ENCODE measurements around the gene UBASH3B.

UBASH3B gene

GRCh38 chr11:122681070-122681469, 25.5 kb downstream of the UBASH3B start:
- no peak for DNase-seq

DNA sequence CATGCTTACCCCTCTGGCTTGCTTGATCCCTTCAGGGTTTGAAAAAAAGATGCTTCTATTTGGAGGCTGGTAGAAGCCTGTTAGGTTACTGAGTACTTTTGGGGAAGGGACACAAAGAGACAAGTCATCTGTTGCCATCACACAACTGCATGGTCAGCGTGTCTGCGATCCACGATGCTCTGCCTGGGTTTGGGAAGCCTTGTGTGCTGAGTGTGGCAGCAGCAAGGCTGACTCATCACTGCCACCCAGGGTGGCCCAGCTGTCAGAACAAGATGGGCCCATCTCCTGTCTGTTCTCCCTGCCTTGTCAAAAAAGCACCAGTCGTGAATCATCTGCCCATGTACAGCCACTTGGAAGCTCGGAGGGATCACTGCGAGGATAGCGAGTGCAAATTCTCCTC, 26.2 kb downstream of the UBASH3B start:
- DNase-seq, result no peak

DNA sequence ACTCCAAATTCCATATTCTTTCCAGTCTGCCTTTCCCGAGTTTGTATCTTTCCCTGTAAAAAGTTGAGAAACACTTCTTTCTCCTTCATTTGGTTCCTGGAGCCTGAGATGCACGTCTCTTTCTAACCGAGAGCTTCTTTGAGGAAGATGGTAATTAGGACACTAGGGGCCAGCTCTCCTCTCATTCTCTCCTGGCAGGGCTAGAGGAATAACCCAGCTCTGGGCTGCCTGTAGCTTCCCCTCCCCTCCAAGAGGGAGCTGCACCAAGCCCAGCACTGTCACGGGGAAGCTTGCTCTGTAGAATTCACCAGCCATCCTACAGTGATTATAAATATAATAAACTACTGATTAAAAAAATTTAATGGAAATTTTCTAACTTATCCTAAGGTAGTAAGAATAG, 26.9 kb downstream of the UBASH3B start:
- no peak for DNase-seq

- no peak for DNase-seq
These were observed 29.5 kb downstream of the UBASH3B start for GRCh38 chr11:122685041-122685440.

DNA sequence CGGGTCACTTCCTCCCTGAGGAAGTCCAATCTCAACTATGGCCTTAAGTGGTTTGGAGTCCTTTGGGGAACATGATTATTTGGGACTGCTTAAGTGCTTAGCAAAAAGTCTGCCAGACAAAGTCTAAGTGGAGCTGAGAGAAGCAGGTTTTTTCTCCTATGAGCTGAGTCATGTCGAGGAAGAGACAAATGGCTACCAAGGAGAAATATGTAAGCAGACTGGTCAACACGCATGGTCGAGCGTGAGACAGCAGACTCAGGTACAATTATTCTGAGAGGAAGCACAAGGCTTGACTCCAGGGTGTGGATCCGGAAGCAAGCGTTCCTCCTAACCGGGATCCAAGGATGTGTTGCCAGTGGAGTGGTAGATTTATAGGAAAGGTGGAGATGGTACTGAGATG, 30.6 kb downstream of the UBASH3B start:
- no peak for DNase-seq

DNA sequence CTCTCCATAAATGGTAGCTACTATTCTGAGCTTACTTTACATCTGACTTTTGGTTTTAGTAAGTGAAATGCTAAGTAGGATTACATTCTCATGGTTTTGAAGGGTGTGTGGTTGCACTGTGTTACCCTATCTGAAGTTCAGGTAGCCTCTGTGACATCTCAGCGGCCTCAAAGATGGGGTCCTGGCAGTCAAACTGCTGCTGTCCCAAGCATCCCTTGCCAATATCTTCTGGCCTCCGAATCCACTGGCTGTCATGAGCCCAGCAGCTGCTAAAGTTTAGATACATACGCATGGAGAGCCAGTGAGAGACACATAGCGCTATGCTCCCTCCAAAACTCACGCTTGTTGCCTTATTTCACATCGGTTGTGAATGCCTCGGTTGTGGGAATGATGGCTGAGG, 34.9 kb downstream of the UBASH3B start:
- no peak for DNase-seq

- DNase-seq, result no peak
These were observed 35.5 kb downstream of the UBASH3B start for GRCh38 chr11:122690801-122691548.

DNA sequence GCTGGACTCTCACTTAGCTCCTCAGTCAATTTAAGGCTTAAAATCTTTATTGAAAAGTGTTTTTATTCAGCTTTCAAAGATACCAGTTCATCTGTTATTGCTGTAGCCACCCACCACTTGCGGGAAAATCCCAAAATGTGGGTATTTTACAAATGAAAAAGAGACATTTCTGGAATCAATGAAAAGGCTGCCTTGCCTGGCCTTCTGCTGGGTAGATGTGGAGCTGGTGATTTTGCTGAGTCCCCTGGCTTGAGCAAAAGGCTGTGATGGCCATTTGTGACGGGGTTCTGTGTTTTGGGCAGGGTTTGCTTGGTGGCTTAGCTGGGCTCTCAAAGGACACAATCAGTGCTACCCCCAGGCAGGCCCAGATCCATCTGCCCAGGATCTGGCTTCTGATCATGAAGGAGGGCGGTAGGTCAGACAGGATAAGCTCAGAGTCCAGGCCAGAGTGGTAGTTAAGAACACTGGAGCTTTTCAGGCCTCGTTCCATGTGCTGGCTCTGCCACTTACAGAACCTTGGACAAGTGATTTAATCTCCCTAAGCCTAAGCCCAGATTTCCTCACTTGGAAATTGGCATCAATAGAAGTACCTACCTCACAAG, 36.1 kb downstream of the UBASH3B start:
- DNase-seq, result no peak

DNA sequence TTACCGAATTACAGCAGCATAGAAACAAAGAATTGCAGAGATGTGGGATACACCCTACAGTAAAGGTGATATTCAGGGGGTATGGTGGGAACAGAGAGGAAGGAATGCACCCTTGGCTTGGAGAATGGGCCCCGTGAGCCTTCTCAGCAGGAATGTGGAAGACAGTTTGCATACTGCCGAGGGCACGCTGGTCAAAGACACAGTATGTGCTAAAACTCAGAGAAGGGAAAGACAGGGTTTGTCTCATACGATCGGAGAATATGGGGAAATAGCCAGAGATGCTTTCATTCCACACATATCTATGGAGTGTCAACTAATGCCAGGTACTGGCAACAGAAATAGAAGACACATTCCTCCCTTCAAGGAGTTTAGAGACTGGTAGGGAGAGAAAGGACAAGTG, 36.9 kb downstream of the UBASH3B start:
- no peak for DNase-seq

- DNase-seq, result no peak
These were observed 39.6 kb downstream of the UBASH3B start for GRCh38 chr11:122695076-122695615.

DNA sequence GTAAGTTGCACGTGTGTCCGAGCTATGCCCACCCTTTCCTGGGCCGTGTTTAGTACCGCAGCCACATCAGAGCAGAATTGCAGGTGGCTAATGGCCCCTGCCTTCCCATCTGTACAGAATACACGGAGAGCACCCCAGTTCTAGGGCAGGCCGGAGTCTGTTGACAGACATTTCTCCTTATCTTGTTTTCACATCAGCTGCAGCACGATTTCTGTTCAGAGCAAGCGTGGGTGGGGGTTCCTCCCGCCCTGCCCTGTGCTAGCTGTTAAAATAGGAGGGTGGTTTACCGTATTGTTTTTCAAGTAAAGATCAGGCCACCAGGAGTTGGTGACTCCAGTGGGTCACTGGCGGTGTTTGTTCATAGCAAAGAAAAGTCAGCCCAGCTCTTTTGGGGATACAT, 41.1 kb downstream of the UBASH3B start:
- DNase-seq, result peak; percentile 41

DNA sequence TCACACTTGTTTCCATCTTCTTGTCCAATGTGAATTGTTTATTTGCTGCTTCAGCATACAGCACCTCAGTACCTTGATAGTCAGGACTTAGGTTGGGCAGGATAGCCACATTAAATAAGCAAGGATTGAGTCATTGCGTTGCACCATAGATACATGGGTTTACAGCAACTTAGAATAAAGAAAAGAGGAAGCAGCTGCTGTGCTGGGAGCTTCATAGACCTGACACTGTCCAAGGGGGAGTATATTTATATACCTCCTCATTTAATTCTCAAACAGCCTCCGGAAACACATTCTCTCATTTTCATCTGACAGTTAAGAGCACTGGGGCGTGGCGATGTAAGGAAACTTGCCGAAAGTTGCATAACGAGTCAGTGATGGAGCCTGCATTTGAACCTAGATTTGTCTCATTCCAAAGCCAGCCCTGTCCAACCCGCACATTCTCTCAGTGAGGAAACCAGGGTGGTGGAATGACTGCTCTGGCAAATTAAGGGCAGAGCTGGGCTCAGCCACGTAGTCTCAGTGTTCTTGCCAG, 42.2 kb downstream of the UBASH3B start:
- DNase-seq, result no peak

- DNase-seq, result no peak
These were observed 42.9 kb downstream of the UBASH3B start for GRCh38 chr11:122698392-122698791.

DNA sequence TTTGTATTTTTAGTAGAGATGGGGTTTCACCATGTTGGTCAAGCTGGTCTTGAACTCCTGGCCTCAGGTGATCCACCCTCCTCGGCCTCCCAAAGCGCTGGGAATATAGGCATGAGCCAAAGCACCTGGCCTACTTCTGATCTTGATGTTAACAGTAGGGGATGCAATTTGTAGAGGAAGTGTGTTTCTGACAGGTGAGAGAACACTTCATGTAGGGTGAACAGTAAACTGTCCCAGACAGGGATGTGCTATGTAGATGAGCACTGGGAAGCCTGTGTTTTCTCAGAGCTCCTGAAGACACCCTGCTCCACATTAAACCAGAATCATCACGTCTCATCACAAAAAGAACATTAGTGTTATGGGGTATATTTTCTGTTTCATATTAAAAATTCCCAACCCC, 45.1 kb downstream of the UBASH3B start:
- no peak for DNase-seq

DNA sequence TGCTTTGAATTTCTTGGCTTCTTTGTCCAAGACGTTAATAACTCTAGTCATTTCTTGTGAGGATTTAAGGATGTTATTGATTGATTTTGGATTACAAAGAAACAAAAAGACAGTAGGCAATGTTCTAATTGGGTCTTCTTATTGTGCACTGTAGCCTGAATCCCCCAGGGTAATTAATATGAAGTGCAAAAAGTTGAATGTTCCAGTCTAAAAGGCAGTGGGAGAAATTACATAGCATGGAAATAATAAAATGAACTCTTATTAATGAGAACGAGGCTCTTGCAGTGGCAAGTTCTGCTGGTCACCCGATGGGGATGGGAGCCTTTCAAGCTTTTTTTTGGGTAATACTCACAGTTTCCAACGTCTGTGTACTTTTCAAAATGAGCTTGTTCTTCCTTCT, 45.6 kb downstream of the UBASH3B start:
- no peak for DNase-seq

GRCh38 chr11:122703541-122704272, 48.2 kb downstream of the UBASH3B start:
- DNase-seq, result no peak

- no peak for DNase-seq
These were observed 49.9 kb downstream of the UBASH3B start for GRCh38 chr11:122705396-122705795.

GRCh38 chr11:122706291-122707088, 51.0 kb downstream of the UBASH3B start:
- no peak for DNase-seq

DNA sequence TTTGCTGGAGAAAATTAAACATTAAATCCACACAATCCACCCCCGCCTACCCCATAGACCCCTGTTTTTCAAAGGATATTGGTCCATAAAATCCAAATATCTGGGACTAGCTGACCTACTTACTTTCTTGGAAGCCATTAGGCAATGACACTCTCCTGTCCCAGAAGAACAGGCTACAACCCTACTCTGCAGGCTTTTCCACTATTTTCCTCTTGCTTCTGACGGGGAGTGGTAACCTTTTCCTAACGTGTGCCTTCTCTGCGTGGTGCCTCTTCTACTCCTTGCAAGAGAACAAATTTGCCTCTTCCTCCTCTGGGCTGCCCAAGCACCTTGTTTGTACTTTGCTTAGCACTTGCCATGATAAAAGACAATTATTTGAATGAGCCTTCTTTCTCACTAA, 51.6 kb downstream of the UBASH3B start:
- no peak for DNase-seq

DNA sequence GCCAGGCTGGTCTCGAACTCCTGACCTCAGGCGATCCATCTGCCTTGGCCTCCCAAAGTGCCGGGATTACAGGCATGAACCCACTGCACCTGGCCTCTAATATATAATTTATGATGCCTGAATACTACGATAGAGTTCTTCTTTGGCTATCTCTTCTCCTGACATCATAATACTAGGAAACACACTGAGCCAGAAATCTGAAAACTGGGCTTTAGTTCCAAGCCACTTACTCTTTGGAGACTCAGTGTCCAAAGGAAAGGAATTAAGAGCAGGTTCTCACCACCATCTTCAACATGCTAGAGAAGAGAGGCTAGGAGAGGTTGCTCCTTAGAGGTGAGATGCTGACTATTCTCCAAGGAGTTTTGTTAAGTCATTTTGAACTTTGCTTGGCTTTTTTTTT, 52.4 kb downstream of the UBASH3B start:
- no peak for DNase-seq

DNA sequence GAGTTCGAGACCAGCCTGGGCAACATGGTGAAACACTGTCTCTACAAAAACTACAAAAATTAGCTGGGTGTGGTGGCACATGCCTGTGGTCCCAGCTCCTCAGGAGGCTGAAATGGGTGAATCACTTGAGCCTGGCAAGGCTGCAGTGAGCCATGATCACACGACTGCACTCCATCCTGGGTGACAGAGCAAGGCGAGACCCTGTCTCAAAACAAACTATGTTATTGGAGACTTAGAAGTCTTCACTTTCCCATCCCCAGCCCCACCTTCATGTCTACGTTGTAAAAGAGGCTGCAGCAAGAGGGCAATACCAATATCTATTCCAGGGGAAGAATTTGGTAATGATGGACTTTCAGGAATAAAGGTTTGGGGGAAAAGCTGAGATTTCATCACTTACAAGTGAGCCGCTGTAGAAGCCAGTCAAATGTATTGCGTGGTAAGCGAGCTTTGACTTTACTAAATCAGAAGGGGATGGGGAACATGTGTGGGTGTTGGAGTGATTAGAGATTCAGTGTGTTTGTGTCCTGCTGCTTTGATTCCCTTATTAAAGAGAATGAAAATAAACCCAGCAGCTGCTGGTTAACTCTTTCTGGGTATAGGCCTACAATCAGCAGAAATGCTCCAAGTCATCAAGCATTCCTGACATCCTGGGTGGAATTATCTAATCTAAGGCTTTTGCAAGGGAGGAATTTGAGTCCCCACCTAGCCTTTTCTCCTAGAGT, 53.7 kb downstream of the UBASH3B start:
- no peak for DNase-seq

DNA sequence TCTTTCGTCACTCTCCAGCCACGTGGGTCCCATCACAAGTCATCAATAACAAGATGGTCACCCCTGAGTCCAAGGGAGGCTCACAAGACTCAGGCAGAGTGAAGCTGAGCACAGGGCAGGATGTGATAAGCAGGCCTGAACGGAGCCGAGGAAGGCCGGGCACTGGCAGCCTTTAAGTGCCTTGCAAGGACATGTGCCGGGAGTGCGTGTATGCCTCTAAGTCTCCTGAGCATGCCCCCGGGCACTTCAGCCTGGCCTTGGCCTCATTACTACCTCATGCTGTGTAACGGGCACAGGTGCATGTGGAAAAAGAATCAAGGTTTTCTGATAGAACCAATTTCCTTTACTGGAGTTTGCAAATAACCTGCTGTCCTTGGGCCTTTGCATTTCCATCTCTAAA, 55.8 kb downstream of the UBASH3B start:
- no peak for DNase-seq

Measured in T-helper 9 cell (primary cell).